K562 (cell line): Measurements from ENCODE around the gene DDR2. TPM values are rescaled to one million over a fixed set of nuclear protein-coding genes. Genes with fewer than 3 reads are reported as not detected.

Experiments
- ATAC-seq: fragments of 200-7000 bp; cut with Tn5 transposase; 3 replicates; pipeline ENCODE4 v1.9.1; 2020; ENCODE audit warnings: moderate library complexity
- BruUV-seq: library from RNA; stranded (reverse); fragments of 400-500 nt; replicated peaks from 2 replicates; lab custom pipeline; 2021; lab: Mats Ljungman, UMichigan
- CTCF ChIA-PET: fragments of 300-600 bp; formaldehyde crosslinking; extraction: SDS; loops from one replicate; lab custom pipeline; 2021; ENCODE audit warnings: low intra/inter-chr PET ratio; lab: Yijun Ruan, JAX
- POLR2A ChIA-PET: fragments of 300-600, 350-650 bp; sonication (Branson Sonifier 250); formaldehyde crosslinking; extraction: SDS; loops from one replicate; lab custom pipeline; 2021; ENCODE audit warnings: antibody characterized with exemption, inconsistent platforms; lab: Yijun Ruan, JAX
- DNase-seq, 4 experiments: peaks; one replicate each; pipeline versions ENCODE4 v3.0.0 to v3.0.0-alpha.2; 2011 to 2018; ENCODE audit warnings: low spot score in 3 of 4, mixed read lengths in 3 of 4; ENCODE audit errors: extremely low read depth in 1 of 4
- FAIRE-seq: peaks from 2 replicates; lab custom pipeline; 2011; peaks lifted over from hg19 to GRCh38; lab: Jason Lieb, UNC
- H2AFZ ChIP-seq: 2 replicates; pipeline ENCODE4 v1.6.0; 2011; ENCODE audit warnings: low read depth, low read length, control low read depth, inconsistent platforms
- H3K27ac ChIP-seq: fragments of 200-600 bp; 3 replicates; pipeline ENCODE4 v1.8.0; 2011; ENCODE audit warnings: low read depth, mild to moderate bottlenecking, control low read depth, inconsistent platforms, low read length, moderate library complexity, mixed read lengths; ENCODE audit errors: extremely low read depth
- H3K27me3 ChIP-seq, 2 experiments: fragments of 300-600 bp in 1 of 2; 2 replicates in 1 of 2; 3 replicates in 1 of 2; pipeline versions ENCODE4 v1.6.0 to v1.8.0; 2011; ENCODE audit warnings: inconsistent platforms in 2 of 2, low read length in 2 of 2, mild to moderate bottlenecking in 1 of 2, mixed read lengths in 1 of 2, moderate library complexity in 1 of 2; ENCODE audit not compliant: control insufficient read depth in 2 of 2, insufficient read depth in 2 of 2
- H3K36me3 ChIP-seq: fragments of 300-600 bp; 3 replicates; pipeline ENCODE4 v1.8.0; 2011; ENCODE audit warnings: mild to moderate bottlenecking, low read length, inconsistent platforms; ENCODE audit not compliant: control insufficient read depth, insufficient read depth
- H3K4me1 ChIP-seq, 2 experiments: fragments of 200-600 bp in 1 of 2; replicated peaks in 1 of 2; 2 replicates in 1 of 2; 3 replicates in 1 of 2; pipeline versions ENCODE4 v1.5.1 to v1.8.0; 2011; ENCODE audit warnings: inconsistent platforms in 2 of 2, low read length in 2 of 2, mild to moderate bottlenecking in 1 of 2, mixed read lengths in 1 of 2, moderate library complexity in 1 of 2; ENCODE audit not compliant: control insufficient read depth in 2 of 2, insufficient read depth in 2 of 2
- H3K4me2 ChIP-seq: 2 replicates; pipeline ENCODE4 v1.6.1; 2011; ENCODE audit warnings: low read length, control low read depth, inconsistent platforms, mixed read lengths; ENCODE audit not compliant: insufficient read depth
- H3K4me3 ChIP-seq: fragments of 200-600 bp; sonication (generic), shearing (Covaris generic); 2 replicates; pipeline ENCODE4 v1.5.1; 2016; ENCODE audit warnings: control low read depth, inconsistent platforms
- H3K79me2 ChIP-seq: fragments of 200-600 bp; 3 replicates; pipeline ENCODE4 v1.8.0; 2011; ENCODE audit warnings: low read length, inconsistent platforms; ENCODE audit not compliant: control insufficient read depth, insufficient read depth
- H3K9ac ChIP-seq, 2 experiments: 2 replicates each; pipeline versions ENCODE4 v1.6.0 to v1.6.1; 2011; ENCODE audit warnings: low read depth in 2 of 2, low read length in 2 of 2, control low read depth in 1 of 2, inconsistent platforms in 1 of 2, mild to moderate bottlenecking in 1 of 2, mixed read lengths in 1 of 2; ENCODE audit not compliant: insufficient read depth in 1 of 2
- H3K9me1 ChIP-seq: one replicate; pipeline ENCODE4 v1.6.0; 2011; ENCODE audit warnings: inconsistent platforms, mild to moderate bottlenecking, low read length, moderate library complexity; ENCODE audit not compliant: control insufficient read depth, insufficient read depth
- H3K9me3 ChIP-seq: replicated peaks from 2 replicates; pipeline ENCODE4 v1.5.1; 2011; ENCODE audit warnings: low read depth, low read length, inconsistent platforms; ENCODE audit not compliant: control insufficient read depth, insufficient read depth
- H4K20me1 ChIP-seq: replicated peaks from 2 replicates; pipeline ENCODE4 v1.6.1; 2011; ENCODE audit warnings: low read length, inconsistent platforms, mixed read lengths; ENCODE audit not compliant: control insufficient read depth, insufficient read depth
- CEBPG ChIP-seq, 3 experiments: fragments of 200-800 bp in 1 of 3; sonication (Bioruptor generic) in 1 of 3; sonication (generic) in 1 of 3; formaldehyde crosslinking in 1 of 3; IDR thresholded peaks in 2 of 3; conservative IDR thresholded peaks in 1 of 3; 2 replicates each; pipeline versions ENCODE4 v1.6.1 to v1.8.0; 2016 to 2022; ENCODE audit warnings: missing compliant biosample characterization in 2 of 3, missing genetic modification characterization in 2 of 3, mild to moderate bottlenecking in 1 of 3, missing genetic modification reagents in 1 of 3
- ETV6 ChIP-seq, 3 experiments: fragments of 150-350 bp in 1 of 3; sonication (generic) in 1 of 3; formaldehyde crosslinking in 1 of 3; IDR thresholded peaks; 2 replicates each; pipeline versions ENCODE4 v1.6.1 to v1.8.0; 2014 to 2022; ENCODE audit warnings: borderline replicate concordance in 2 of 3, low read depth in 2 of 3, antibody characterized with exemption in 1 of 3, low read length in 1 of 3, mild to moderate bottlenecking in 1 of 3, missing genetic modification reagents in 1 of 3
- ILF3 ChIP-seq: fragments of 450-650 bp; IDR thresholded peaks from 2 replicates; pipeline ENCODE4 v1.6.1; 2018; ENCODE audit warnings: antibody characterized with exemption, mild to moderate bottlenecking, moderate library complexity, borderline replicate concordance
- KLF13 ChIP-seq: fragments of 450-650 bp; IDR thresholded peaks from 2 replicates; pipeline ENCODE4 v1.6.1; 2016; ENCODE audit warnings: missing genetic modification characterization, low read depth, mild to moderate bottlenecking, missing compliant biosample characterization, moderate library complexity, borderline replicate concordance
- MGA ChIP-seq: fragments of 450-650 bp; IDR thresholded peaks from 2 replicates; pipeline ENCODE4 v1.6.1; 2016; ENCODE audit warnings: mild to moderate bottlenecking, moderate library complexity
- TRIM25 ChIP-seq: fragments of 450-650 bp; IDR thresholded peaks from 2 replicates; pipeline ENCODE4 v1.7.0; 2016; ENCODE audit warnings: borderline replicate concordance
- ZNF589 ChIP-seq: fragments of 200-800 bp; sonication (Bioruptor generic); IDR thresholded peaks from 2 replicates; pipeline ENCODE4 v1.6.1; 2016; ENCODE audit warnings: low read depth, missing genetic modification characterization, missing compliant biosample characterization
- WGBS: fragments of 100-300 bp; shearing (Covaris generic); methylation state at CpG from one replicate; pipeline ENCODE4 v1.1.6; 2016; ENCODE audit warnings: low coverage, mixed read lengths; ENCODE audit not compliant: insufficient coverage; ENCODE audit errors: missing lambda C conversion rate; 5-methylcytosine and 5-hydroxymethylcytosine counted together
- in situ Hi-C: fragments of 300-500 bp; cut with MboI; formaldehyde crosslinking; loops from 4 replicates; pipeline ENCODE4 v1.15.0; 2018; ENCODE audit warnings: inconsistent platforms, mixed read lengths
- intact Hi-C: fragments of 100-400 bp; cut with micrococcal nuclease; formaldehyde crosslinking; loops from 2 replicates; pipeline ENCODE4 v1.14.2; 2022
- polyA plus RNA-seq, 8 experiments: library from polyadenylated mRNA; depleted of rRNA in 4 of 8; stranded (reverse) in 5 of 8; unstranded in 3 of 8; fragments of >200 nt; fragmentation: Nextera tagmentation in 2 of 8; fragmentation: Illumina TruSeq in 1 of 8; extraction: Ambion mirVana in 2 of 8; extraction: Trizol in 1 of 8; gene quantifications; 2 replicates each; pipeline versions ENCODE4 v1.2.1 to v1.2.3, GENCODE V29; 2011 to 2014; ENCODE audit warnings: inconsistent platforms in 1 of 8, missing spikeins in 1 of 8
- total RNA-seq, 7 experiments: library from RNA; depleted of rRNA in 6 of 7; stranded (reverse); fragments of >200 nt in 6 of 7; fragmentation: Illumina TruSeq in 2 of 7; extraction: Trizol in 2 of 7; gene quantifications; 2 replicates each; pipeline versions ENCODE4 v1.2.1 to v1.2.3, GENCODE V29; 2011 to 2021; ENCODE audit warnings: low replicate concordance in 1 of 7

Gene DDR2
- total and polyA plus RNA-seq, 9 of the 15 experiments (the other 6 are each of a cell fraction or from before 2014, with no cell fraction given): 0.36 to 2.0 (median 1.1) TPM

- BruUV-seq: no TSS peak
- H3K9me1 ChIP-seq: no peaks in the 10 kb centered on the region
- no peaks in the 10 kb centered on the region for H3K36me3 ChIP-seq
- H3K4me1 ChIP-seq: peaks cover 0 to 15% of the 10 kb centered on the region in 2 experiments; a peak in 2 of 5 replicates
- 49% methylated on average over 4 of the region's 4 CpGs for WGBS
- H3K4me3 ChIP-seq: no peak overlapping the region
- H3K9me3 ChIP-seq: no peaks in the 10 kb centered on the region
- ATAC-seq (no peak), DNase-seq (no peak), FAIRE-seq (no peak)
- H3K79me2 ChIP-seq: no peaks in the 10 kb centered on the region
- no peak overlapping the region for H3K4me2 ChIP-seq
- intact Hi-C loops: no loop called here
- no peak overlapping the region for H3K9ac ChIP-seq
- no peak overlapping the region for H3K27ac ChIP-seq
- POLR2A ChIA-PET: no interaction called here
- H2AFZ ChIP-seq: no peak overlapping the region
- in situ Hi-C loops: no loop called here
- peaks cover 0 to 3% of the 10 kb centered on the region in 2 experiments; a peak in 3 of 5 replicates for H3K27me3 ChIP-seq
- H4K20me1 ChIP-seq: no peaks in the 10 kb centered on the region
- CTCF ChIA-PET: no interaction called here
- TF ChIP-seq ETV6 (IDR thresholded peaks at IDR 0.05; ENCODE audit: borderline replicate concordance in 1 of 2, low read depth in 2 of 2, low read length in 1 of 2): no peak
- no peak for TF ChIP-seq ETV6 (CRISPR knock-in tag; IDR thresholded peaks at IDR 0.05; ENCODE audit: borderline replicate concordance)
- TF ChIP-seq KLF13 (tag): no peak
- TF ChIP-seq ZNF589 (CRISPR knock-in tag): no peak
- TF ChIP-seq ILF3: no peak
- TF ChIP-seq MGA: no peak
- no peak for TF ChIP-seq TRIM25
- no peak for TF ChIP-seq CEBPG (CRISPR knock-in tag; IDR thresholded peaks at IDR 0.05)
- TF ChIP-seq CEBPG (tag; conservative IDR thresholded peaks at IDR 0.05 in 1 of 2, IDR thresholded peaks at IDR 0.05 in 1 of 2): no peak
Observed at GRCh38 chr1:162645666-162646065, 13.4 kb downstream of the DDR2 start.
